COLO829 (cell line): ENCODE data around the gene IFNA7.
"Not testable (repeated sequence)": the region's sequence is repeated elsewhere in the genome, so short reads cannot be mapped to it uniquely, and the experiment has no call there.

ENCODE experiments used
- DNase-seq: peaks from one replicate; pipeline ENCODE4 v3.0.0; 2012; ENCODE audit warnings: low spot score

IFNA7 gene

GRCh38 chr9:21182810-21183736 is 18.9 kb downstream of the IFNA7 start:
- DNase-seq = not testable (repeated sequence)

DNA sequence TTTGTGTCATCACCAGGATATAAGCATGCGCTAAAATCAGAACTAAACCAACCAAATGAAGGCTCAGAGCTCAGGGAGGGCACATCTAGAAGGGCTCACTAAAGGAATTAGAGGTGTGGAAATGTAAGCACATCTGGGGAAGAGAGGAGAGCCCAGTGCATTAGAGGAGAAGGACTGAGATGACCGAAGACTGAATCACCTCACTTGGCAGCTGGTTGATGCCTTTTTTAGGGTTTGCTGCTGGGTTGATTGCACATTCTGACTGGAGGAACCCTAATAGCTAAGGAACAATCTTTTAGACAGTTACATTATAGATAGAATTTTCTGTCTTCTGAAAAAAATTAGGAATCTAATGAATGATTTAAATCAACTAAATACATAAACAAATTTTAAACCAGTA is 27.3 kb downstream of the IFNA7 start:
- DNase-seq = no peak

DNA sequence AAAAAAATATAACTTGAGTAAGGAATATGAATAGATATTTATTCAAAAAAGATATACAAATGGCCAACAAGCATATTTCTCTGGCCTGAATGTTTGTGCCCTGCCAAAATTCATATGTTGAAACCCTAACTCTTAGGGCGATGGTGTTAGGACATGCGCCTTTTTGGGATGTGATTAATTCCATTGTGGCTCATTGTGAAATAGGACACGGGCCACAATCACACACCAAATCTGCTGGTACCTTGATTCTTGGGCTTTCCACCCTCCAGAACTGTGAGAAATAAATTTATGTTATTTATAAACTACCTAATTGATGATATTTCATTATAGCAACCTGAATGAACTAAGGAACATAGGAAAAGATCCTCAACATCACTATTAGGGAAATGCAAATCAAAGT is 29.8 kb downstream of the IFNA7 start:
- no peak for DNase-seq

DNA sequence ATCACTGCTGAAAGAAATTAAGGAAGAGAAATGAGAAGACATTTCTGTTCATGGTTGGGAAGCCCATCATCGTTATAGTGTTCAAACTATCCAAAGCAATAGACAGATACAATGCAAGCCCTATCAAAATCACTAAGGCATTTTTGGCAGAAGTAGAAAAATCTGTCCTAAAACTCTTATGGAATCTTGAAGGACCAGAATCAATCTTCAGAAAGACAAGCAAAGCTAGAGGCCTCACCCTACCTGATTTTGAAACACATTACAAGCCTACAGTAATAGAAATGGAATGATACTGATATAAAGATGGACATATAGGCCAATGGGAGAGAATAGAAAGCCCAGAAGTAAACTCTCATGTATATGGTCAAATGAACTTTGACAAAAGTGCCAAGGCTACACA is 30.7 kb downstream of the IFNA7 start:
- no peak for DNase-seq

DNA sequence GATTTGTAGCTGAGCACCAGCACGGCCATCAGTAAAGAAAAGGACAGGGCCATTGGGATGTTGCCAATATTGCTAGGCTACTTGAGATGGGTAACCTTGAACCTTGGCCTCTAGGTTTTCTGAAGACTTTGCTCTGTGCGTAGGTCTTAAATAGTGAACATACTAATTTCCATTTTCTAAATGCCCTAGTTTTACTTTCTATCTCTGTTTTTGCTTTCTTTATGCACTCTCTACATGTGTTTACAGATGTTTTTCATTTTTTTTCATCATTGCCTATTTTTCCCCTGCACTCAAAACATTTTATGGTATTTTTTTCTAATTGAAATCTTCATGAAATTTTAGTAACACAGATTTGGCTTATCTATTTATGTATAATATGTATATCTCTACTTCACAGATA is 35.4 kb downstream of the IFNA7 start, which contains the start of gene IFNA21:
Gene IFNA21, minus strand, starts transcription at position 101 of the 400 bp plus-strand sequence. Its CDS starts 48 bp downstream, at position 53.
- DNase-seq = not testable (repeated sequence)

DNA sequence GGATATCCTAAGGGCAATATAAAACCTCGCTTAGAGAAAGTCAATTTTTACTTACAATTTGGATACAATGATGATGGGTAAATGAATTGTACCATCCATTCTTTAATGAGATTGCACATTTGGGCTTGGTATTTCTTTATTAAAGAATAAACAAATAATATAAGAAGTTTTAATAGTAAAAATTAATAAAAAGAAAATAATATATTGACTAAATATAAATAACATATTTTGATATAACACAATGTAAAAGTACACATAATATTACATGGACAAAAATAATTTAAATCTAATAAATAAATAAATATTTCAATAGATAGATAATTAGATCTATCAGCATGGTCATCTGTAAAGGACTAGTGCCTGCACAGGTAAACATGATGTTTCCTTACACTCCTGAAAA is 36.5 kb downstream of the IFNA7 start:
- no peak for DNase-seq

DNA sequence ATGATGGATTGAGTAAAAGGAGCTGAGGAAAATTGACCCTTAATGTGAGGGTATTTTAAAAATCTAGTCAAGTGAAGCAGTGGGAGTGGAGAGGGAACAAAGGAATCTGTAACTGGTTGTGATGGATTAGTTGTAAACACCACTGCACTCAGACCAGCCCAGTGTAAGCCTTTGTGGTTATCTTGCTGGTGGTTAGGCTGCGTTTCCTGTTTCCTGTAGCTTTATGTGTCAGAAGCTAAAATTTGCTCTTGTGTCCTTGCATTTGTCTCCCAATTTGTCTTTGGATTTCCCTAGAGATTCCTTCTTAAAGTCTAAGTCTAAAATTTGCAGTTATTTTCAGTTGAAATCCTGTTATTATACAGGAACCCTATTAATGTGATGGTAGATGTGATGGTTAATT is 41.8 kb downstream of the IFNA7 start:
- DNase-seq = no peak

DNA sequence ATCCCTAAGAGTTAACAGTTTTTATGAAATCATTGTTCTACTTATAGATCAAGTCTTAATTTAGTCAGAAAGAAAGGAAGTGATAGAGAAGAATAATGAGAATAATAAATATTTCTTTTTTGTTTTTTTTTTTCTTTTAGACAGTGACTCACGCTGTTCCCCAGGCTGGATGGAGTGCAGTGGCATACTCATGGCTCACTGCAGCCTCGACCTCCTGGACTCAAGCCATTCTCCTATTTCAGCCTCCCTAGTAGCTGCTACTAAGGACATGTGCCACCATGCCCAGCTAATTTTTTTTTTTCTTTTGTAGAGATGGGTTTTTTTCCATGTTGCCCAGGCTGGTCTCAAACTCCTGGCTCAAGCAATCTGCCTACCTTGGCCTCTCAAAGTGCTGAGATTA is 46.5 kb downstream of the IFNA7 start:
- no peak for DNase-seq

DNA sequence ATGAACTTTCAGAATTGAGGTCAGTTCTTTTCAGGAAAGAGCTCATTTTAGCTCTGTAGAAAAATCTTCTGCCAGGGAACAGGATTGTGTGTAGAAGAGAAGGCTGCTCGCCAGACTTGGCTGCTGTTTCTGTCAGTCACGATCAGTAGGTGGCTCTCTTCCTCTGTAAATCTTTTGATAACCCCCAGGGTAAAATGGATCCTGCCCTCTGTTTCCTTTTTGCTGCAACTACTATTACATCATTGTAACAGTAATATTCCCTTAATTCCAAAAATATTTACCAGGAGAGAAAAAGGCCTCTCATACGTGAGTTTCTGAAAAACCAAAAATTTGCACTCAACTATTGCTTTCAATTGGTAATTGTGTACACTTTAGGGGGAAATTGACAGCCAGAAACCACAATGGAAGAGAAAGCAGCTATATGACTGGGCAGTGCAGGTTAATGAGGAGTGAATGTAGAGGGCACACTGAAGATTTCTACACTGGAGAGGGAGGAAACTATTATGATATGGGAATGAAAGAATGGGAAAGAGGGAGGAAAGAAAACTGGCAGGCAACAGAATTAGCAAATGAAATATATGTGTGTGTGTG is 47.9 kb downstream of the IFNA7 start:
- peak; percentile 24 for DNase-seq

GRCh38 chr9:21153336-21154017 is 48.5 kb downstream of the IFNA7 start:
- no peak for DNase-seq
